ENCODE data around the gene ZNF331. TPM values are rescaled to one million over a fixed set of nuclear protein-coding genes. Genes with fewer than 3 reads are reported as not detected.
A peak's percentile ranks its signal among the peaks of the same experiment; 100 is the strongest.

Gene ZNF331
- total RNA-seq, 1 donor from 2014 or later: 26.6 TPM

GRCh38 chr19:53536225-53536548 lies 1.8 kb upstream of the ZNF331 start:
- Mint-ChIP-seq H3K4me1 (ENCODE audit: unreplicated experiment) (peaks cover 3% of the 10 kb centered on the region), H3K27me3 (ENCODE audit: unreplicated experiment) (peaks cover 5% of the 10 kb centered on the region), H3K27ac (ENCODE audit: unreplicated experiment) (no peak overlapping the region), H3K9me3 (ENCODE audit: unreplicated experiment) (no peaks in the 10 kb centered on the region), H3K4me3 (ENCODE audit: unreplicated experiment) (no peak overlapping the region), H3K36me3 (ENCODE audit: low read depth, unreplicated experiment) (peaks cover 2% of the 10 kb centered on the region)
- DNase-seq (ENCODE audit: low spot score): no peak
- TF ChIP-seq CTCF (IDR thresholded peaks at IDR 0.05; ENCODE audit: unreplicated experiment): no peak

- H3K4me1 Mint-ChIP-seq (ENCODE audit: unreplicated experiment): peaks cover 3% of the 10 kb centered on the region
- H3K27me3 Mint-ChIP-seq (ENCODE audit: unreplicated experiment): peaks cover 5% of the 10 kb centered on the region
- H3K9me3 Mint-ChIP-seq (ENCODE audit: unreplicated experiment): no peaks in the 10 kb centered on the region
- peak overlapping the region; percentile 97 for H3K4me3 Mint-ChIP-seq (ENCODE audit: unreplicated experiment)
- TF ChIP-seq CTCF (IDR thresholded peaks at IDR 0.05; ENCODE audit: unreplicated experiment): no peak
- no peak for DNase-seq (ENCODE audit: low spot score)
- H3K36me3 Mint-ChIP-seq (ENCODE audit: low read depth, unreplicated experiment): peaks cover 4% of the 10 kb centered on the region
- H3K27ac Mint-ChIP-seq (ENCODE audit: unreplicated experiment): no peak overlapping the region
These were observed 824 bp upstream of the ZNF331 start for GRCh38 chr19:53537121-53537520.

GRCh38 chr19:53538378-53539109 lies 599 bp downstream of the ZNF331 start:
- DNase-seq (ENCODE audit: low spot score): no peak
- Mint-ChIP-seq H3K27ac (ENCODE audit: unreplicated experiment) (no peak overlapping the region), H3K36me3 (ENCODE audit: low read depth, unreplicated experiment) (peaks cover 5% of the 10 kb centered on the region), H3K27me3 (ENCODE audit: unreplicated experiment) (peaks cover 5% of the 10 kb centered on the region), H3K4me3 (ENCODE audit: unreplicated experiment) (peak overlapping the region; percentile 97), H3K4me1 (ENCODE audit: unreplicated experiment) (peaks cover 3% of the 10 kb centered on the region), H3K9me3 (ENCODE audit: unreplicated experiment) (no peaks in the 10 kb centered on the region)
- no peak for TF ChIP-seq CTCF (IDR thresholded peaks at IDR 0.05; ENCODE audit: unreplicated experiment)

- Mint-ChIP-seq H3K9me3 (ENCODE audit: unreplicated experiment) (no peaks in the 10 kb centered on the region), H3K27me3 (ENCODE audit: unreplicated experiment) (peaks cover 5% of the 10 kb centered on the region), H3K36me3 (ENCODE audit: low read depth, unreplicated experiment) (peaks cover 5% of the 10 kb centered on the region), H3K27ac (ENCODE audit: unreplicated experiment) (no peak overlapping the region), H3K4me3 (ENCODE audit: unreplicated experiment) (no peak overlapping the region), H3K4me1 (ENCODE audit: unreplicated experiment) (peaks cover 3% of the 10 kb centered on the region)
- TF ChIP-seq CTCF (IDR thresholded peaks at IDR 0.05; ENCODE audit: unreplicated experiment): no peak
- no peak for DNase-seq (ENCODE audit: low spot score)
These were observed 2.1 kb downstream of the ZNF331 start for GRCh38 chr19:53540091-53540490.

- peaks cover 5% of the 10 kb centered on the region for H3K36me3 Mint-ChIP-seq (ENCODE audit: low read depth, unreplicated experiment)
- no peak overlapping the region for H3K27ac Mint-ChIP-seq (ENCODE audit: unreplicated experiment)
- DNase-seq (ENCODE audit: low spot score): no peak
- no peak for TF ChIP-seq CTCF (IDR thresholded peaks at IDR 0.05; ENCODE audit: unreplicated experiment)
- peaks cover 8% of the 10 kb centered on the region for H3K27me3 Mint-ChIP-seq (ENCODE audit: unreplicated experiment)
- no peaks in the 10 kb centered on the region for H3K9me3 Mint-ChIP-seq (ENCODE audit: unreplicated experiment)
- peaks cover 6% of the 10 kb centered on the region for H3K4me1 Mint-ChIP-seq (ENCODE audit: unreplicated experiment)
- H3K4me3 Mint-ChIP-seq (ENCODE audit: unreplicated experiment): no peak overlapping the region
These were observed 4.0 kb downstream of the ZNF331 start for GRCh38 chr19:53541971-53542370.
